ENCODE data around the gene SREBF1.

SREBF1 gene

DNA sequence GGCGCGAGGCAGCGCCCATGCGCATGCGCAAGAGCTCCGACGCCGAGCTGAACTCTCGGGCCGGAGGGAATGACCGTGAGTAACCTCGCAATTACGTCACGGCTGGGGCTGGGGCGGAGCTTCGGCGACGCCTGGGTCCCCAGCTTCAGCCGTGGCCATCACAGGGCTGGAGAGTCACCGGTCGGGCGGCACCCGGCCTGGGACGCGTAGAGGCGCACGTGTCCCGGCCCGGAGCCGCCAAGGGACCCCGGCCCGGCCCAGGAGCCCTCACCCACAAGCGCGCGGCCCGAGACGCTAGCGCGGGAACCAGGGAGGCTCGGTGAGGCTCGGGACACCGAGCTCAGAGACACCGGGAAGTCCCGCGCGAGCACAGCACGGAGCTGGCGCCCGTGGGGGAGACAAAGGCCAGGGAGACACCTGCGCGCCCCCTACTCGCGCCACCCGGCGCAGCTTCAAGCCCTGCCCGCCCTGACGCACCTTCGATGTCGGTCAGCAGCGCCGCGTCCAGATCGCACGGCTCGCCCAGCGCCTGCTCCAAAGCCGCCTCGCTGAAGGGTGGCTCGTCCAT lies 452 bp downstream of the SREBF1 start:
- Histone ChIP-seq H3K9ac (ENCODE audit: low read depth, low read length) (peak overlapping the region; percentile 79), H4K20me1 (ENCODE audit: insufficient read depth, low read length) (peaks cover 3% of the 10 kb centered on the region; the same call in 1 of the 2 replicates), H2AFZ (ENCODE audit: low read depth, low read length) (peak overlapping the region; percentile 66), H3K27ac (ENCODE audit: low read length) (peak overlapping the region; percentile 53), H3K79me2 (ENCODE audit: insufficient read depth, low read length) (peaks cover 17% of the 10 kb centered on the region), H3K27me3 (ENCODE audit: insufficient read depth, low read length, poor library complexity) (no peaks in the 10 kb centered on the region), H3K4me2 (ENCODE audit: insufficient read depth, low read length) (peak overlapping the region; percentile 82), H3K4me1 (ENCODE audit: insufficient read depth, low read length) (peaks cover 44% of the 10 kb centered on the region), H3K36me3 (ENCODE audit: insufficient read depth, low read length) (peaks cover 4% of the 10 kb centered on the region; the same call in 1 of the 2 replicates), H3K9me3 (ENCODE audit: insufficient read depth, low read length, severe bottlenecking) (no peaks in the 10 kb centered on the region), H3K4me3 (ENCODE audit: low read depth in 1 of 2, low read length in 2 of 2) (peak overlapping the region; percentile 40 to 76; a peak in 3 of 4 replicates)
- ATAC-seq (ENCODE audit: insufficient read depth, low read depth) (peak; percentile 78), DNase-seq (peak; percentile 91)
- TF ChIP-seq EZH2 (IDR thresholded peaks at IDR 0.05; ENCODE audit: borderline replicate concordance, low read depth, low read length, severe bottlenecking): no peak
- TF ChIP-seq, protein P1, sequence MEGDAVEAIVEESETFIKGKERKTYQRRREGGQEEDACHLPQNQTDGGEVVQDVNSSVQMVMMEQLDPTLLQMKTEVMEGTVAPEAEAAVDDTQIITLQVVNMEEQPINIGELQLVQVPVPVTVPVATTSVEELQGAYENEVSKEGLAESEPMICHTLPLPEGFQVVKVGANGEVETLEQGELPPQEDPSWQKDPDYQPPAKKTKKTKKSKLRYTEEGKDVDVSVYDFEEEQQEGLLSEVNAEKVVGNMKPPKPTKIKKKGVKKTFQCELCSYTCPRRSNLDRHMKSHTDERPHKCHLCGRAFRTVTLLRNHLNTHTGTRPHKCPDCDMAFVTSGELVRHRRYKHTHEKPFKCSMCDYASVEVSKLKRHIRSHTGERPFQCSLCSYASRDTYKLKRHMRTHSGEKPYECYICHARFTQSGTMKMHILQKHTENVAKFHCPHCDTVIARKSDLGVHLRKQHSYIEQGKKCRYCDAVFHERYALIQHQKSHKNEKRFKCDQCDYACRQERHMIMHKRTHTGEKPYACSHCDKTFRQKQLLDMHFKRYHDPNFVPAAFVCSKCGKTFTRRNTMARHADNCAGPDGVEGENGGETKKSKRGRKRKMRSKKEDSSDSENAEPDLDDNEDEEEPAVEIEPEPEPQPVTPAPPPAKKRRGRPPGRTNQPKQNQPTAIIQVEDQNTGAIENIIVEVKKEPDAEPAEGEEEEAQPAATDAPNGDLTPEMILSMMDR (IDR thresholded peaks at IDR 0.05; ENCODE audit: borderline replicate concordance, extremely low read depth, low read length, poor library complexity, severe bottlenecking): peak; percentile 16

DNA sequence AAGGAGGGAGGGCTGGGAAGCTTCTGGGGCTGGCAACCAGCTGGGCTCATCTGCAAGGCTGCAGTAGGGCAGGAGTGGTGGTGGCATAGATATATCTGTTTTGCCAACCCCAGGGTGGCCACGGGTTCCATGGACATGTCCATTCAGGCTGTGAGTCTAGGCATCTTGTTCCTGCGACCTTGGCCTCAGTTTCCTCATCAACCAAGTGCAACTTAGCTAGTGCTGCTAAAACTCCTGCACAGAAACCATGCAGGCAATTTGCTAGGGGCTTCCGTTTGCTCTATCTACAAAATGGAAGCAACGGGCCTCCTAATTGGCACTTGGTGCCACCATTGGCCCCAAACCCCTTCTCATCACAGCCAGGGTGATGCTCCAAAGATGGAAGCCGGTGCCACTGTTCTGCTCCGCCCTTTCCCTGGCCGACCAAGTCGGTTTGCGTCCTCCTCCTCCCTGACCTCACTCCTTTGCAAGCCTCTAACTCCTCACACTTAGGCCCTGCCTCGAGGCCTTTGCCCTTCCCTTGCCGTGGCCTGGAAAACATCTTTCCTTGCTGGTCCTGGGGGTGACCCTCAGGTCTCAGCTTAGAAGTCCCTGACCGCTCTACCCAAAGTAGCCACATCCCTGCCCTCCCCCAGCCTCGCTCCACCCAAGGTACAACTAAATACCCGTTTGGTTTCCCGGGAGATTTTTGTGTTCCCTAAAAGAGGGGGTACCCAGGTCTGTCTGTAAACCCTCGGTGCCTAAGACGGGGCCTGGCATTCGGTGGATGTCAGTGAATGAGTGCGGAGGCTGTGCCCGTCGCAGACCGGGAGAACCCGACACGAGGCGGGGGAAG lies 1.2 kb downstream of the SREBF1 start:
- peaks cover 17% of the 10 kb centered on the region for H3K79me2 ChIP-seq (ENCODE audit: insufficient read depth, low read length)
- TF ChIP-seq, protein P1 (IDR thresholded peaks at IDR 0.05; ENCODE audit: borderline replicate concordance, extremely low read depth, low read length, poor library complexity, severe bottlenecking): no peak
- TF ChIP-seq EZH2 (IDR thresholded peaks at IDR 0.05; ENCODE audit: borderline replicate concordance, low read depth, low read length, severe bottlenecking): no peak
- peak overlapping the region; percentile 53 for H3K27ac ChIP-seq (ENCODE audit: low read length)

DNA sequence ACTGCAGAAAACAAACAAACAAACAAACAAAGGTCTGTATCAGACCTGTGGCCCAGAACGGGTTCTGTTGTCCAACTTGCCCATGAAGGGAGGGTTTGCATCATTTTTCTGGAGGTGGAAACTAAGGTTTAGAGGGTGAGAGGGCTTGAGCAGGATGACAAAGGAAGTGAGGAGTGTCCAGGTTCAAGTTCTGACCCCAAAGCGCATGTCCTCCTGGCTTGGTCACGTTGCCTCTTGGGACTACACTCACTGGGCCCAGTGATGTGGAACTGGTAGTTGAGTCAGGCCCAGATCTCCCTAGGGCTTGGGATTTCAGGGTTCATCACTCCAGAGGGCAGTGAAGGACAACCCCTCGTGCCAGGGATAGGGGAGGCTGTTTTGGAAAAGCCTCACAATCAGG lies 1.8 kb downstream of the SREBF1 start:
- Histone ChIP-seq H3K4me1 (ENCODE audit: insufficient read depth, low read length) (peaks cover 44% of the 10 kb centered on the region), H3K9me3 (ENCODE audit: insufficient read depth, low read length, severe bottlenecking) (no peaks in the 10 kb centered on the region), H3K4me2 (ENCODE audit: insufficient read depth, low read length) (peak overlapping the region; percentile 82), H3K27ac (ENCODE audit: low read length) (no peak overlapping the region), H3K79me2 (ENCODE audit: insufficient read depth, low read length) (peaks cover 20% of the 10 kb centered on the region), H3K36me3 (ENCODE audit: insufficient read depth, low read length) (peaks cover 4% of the 10 kb centered on the region; the same call in 1 of the 2 replicates), H3K27me3 (ENCODE audit: insufficient read depth, low read length, poor library complexity) (no peaks in the 10 kb centered on the region), H2AFZ (ENCODE audit: low read depth, low read length) (no peak overlapping the region), H4K20me1 (ENCODE audit: insufficient read depth, low read length) (peaks cover 12% of the 10 kb centered on the region; the same call in 1 of the 2 replicates), H3K4me3 (ENCODE audit: low read depth in 1 of 2, low read length in 2 of 2) (no peak overlapping the region), H3K9ac (ENCODE audit: low read depth, low read length) (peak overlapping the region; percentile 79; the same call in 1 of the 2 replicates)
- no peak for ATAC-seq (ENCODE audit: insufficient read depth, low read depth)
- TF ChIP-seq, protein P1 (IDR thresholded peaks at IDR 0.05; ENCODE audit: borderline replicate concordance, extremely low read depth, low read length, poor library complexity, severe bottlenecking): no peak
- TF ChIP-seq EZH2 (IDR thresholded peaks at IDR 0.05; ENCODE audit: borderline replicate concordance, low read depth, low read length, severe bottlenecking): no peak
- DNase-seq: no peak

More for the DNA sequence above, 1.2 kb downstream of the SREBF1 start:
- Histone ChIP-seq H3K36me3 (ENCODE audit: insufficient read depth, low read length) (peaks cover 4% of the 10 kb centered on the region; the same call in 1 of the 2 replicates), H3K4me1 (ENCODE audit: insufficient read depth, low read length) (peaks cover 44% of the 10 kb centered on the region), H2AFZ (ENCODE audit: low read depth, low read length) (peak overlapping the region; percentile 66), H4K20me1 (ENCODE audit: insufficient read depth, low read length) (peaks cover 6% of the 10 kb centered on the region; the same call in 1 of the 2 replicates), H3K4me2 (ENCODE audit: insufficient read depth, low read length) (peak overlapping the region; percentile 82), H3K9ac (ENCODE audit: low read depth, low read length) (peak overlapping the region; percentile 79), H3K4me3 (ENCODE audit: low read depth in 1 of 2, low read length in 2 of 2) (peak overlapping the region in 1 of 2 experiments; percentile 76; a peak in 3 of 4 replicates), H3K9me3 (ENCODE audit: insufficient read depth, low read length, severe bottlenecking) (no peaks in the 10 kb centered on the region), H3K27me3 (ENCODE audit: insufficient read depth, low read length, poor library complexity) (no peaks in the 10 kb centered on the region)
- ATAC-seq (ENCODE audit: insufficient read depth, low read depth) (no peak), DNase-seq (no peak)
